ENCODE data around the gene TNFRSF25. TPM values are rescaled to one million over a fixed set of nuclear protein-coding genes. Genes with fewer than 3 reads are reported as not detected.

The TNFRSF25 gene
- total and polyA plus RNA-seq, 10 of the 15 experiments (the other 5 are each of a cell fraction or from before 2014, with no cell fraction given): 0.23 to 8.6 (median 0.46) TPM; not detected in 5

GRCh38 chr1:6466751-6467150 is 778 bp upstream of the TNFRSF25 start (continued):
- TF ChIP-seq, protein P1, sequence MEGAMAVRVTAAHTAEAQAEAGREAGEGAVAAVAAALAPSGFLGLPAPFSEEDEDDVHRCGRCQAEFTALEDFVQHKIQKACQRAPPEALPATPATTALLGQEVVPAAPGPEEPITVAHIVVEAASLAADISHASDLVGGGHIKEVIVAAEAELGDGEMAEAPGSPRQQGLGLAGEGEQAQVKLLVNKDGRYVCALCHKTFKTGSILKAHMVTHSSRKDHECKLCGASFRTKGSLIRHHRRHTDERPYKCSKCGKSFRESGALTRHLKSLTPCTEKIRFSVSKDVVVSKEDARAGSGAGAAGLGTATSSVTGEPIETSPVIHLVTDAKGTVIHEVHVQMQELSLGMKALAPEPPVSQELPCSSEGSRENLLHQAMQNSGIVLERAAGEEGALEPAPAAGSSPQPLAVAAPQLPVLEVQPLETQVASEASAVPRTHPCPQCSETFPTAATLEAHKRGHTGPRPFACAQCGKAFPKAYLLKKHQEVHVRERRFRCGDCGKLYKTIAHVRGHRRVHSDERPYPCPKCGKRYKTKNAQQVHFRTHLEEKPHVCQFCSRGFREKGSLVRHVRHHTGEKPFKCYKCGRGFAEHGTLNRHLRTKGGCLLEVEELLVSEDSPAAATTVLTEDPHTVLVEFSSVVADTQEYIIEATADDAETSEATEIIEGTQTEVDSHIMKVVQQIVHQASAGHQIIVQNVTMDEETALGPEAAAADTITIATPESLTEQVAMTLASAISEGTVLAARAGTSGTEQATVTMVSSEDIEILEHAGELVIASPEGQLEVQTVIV (IDR thresholded peaks at IDR 0.05; ENCODE audit: borderline replicate concordance, partially characterized antibody): no peak
- TF ChIP-seq SMC3 (IDR thresholded peaks at IDR 0.05; ENCODE audit: borderline replicate concordance, low read length): no peak

GRCh38 chr1:6465461-6466005 is 440 bp downstream of the TNFRSF25 start:
- H3K9me3 ChIP-seq (replicated peaks; ENCODE audit: control insufficient read depth, insufficient read depth, low read length): no peaks in the 10 kb centered on the region
- no TSS peak for BruUV-seq (replicated peaks)
- WGBS (ENCODE audit: insufficient coverage, insufficient replicate concordance, low lambda C conversion rate, missing lambda C conversion rate): 8% methylated on average over 21 of the region's 21 CpGs
- CTCF ChIA-PET: interaction anchor here (1.3 to 1.9 kb wide), 3 partner anchors 11 to 27 kb away, joined by 4 to 5 read pairs (median 5); no protein-coding TSS in a partner anchor
- H3K9ac ChIP-seq (ENCODE audit: control insufficient read depth, insufficient read depth, low read length): no peak overlapping the region
- POLR2A ChIA-PET: no interaction called here
- H4K20me1 ChIP-seq (ENCODE audit: control insufficient read depth, insufficient read depth): no peaks in the 10 kb centered on the region
- DNase-seq (ENCODE audit: low read depth, low spot score) (no peak), FAIRE-seq (no peak), ATAC-seq (no peak)
- H3K27me3 ChIP-seq (replicated peaks in 1 of 2; ENCODE audit: control insufficient read depth in 2 of 2, insufficient read depth in 2 of 2, low read length in 1 of 2): peaks cover 0 to 3% of the 10 kb centered on the region in 2 experiments; a peak in 3 of 4 replicates
- intact Hi-C loops (cut with micrococcal nuclease; ENCODE audit: unreplicated experiment) (no loop called here), in situ Hi-C loops (cut with MboI) (no loop called here)
- no peaks in the 10 kb centered on the region for H3K79me2 ChIP-seq (ENCODE audit: control insufficient read depth, insufficient read depth, low read length)
- no peaks in the 10 kb centered on the region for H3K36me3 ChIP-seq (ENCODE audit: control insufficient read depth in 2 of 2, insufficient read depth in 2 of 2, low read length in 1 of 2)
- SMC1A ChIA-PET (ENCODE audit: uncharacterized antibody, unreplicated experiment): interaction anchor here (1.2 kb wide), 1 partner anchor 20 kb away, joined by 3 read pairs; no protein-coding TSS in a partner anchor
- RAD21 ChIA-PET (ENCODE audit: unreplicated experiment): no interaction called here
- TF ChIP-seq, protein P2, sequence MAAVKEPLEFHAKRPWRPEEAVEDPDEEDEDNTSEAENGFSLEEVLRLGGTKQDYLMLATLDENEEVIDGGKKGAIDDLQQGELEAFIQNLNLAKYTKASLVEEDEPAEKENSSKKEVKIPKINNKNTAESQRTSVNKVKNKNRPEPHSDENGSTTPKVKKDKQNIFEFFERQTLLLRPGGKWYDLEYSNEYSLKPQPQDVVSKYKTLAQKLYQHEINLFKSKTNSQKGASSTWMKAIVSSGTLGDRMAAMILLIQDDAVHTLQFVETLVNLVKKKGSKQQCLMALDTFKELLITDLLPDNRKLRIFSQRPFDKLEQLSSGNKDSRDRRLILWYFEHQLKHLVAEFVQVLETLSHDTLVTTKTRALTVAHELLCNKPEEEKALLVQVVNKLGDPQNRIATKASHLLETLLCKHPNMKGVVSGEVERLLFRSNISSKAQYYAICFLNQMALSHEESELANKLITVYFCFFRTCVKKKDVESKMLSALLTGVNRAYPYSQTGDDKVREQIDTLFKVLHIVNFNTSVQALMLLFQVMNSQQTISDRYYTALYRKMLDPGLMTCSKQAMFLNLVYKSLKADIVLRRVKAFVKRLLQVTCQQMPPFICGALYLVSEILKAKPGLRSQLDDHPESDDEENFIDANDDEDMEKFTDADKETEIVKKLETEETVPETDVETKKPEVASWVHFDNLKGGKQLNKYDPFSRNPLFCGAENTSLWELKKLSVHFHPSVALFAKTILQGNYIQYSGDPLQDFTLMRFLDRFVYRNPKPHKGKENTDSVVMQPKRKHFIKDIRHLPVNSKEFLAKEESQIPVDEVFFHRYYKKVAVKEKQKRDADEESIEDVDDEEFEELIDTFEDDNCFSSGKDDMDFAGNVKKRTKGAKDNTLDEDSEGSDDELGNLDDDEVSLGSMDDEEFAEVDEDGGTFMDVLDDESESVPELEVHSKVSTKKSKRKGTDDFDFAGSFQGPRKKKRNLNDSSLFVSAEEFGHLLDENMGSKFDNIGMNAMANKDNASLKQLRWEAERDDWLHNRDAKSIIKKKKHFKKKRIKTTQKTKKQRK (IDR thresholded peaks at IDR 0.05; ENCODE audit: low read depth, low read length): no peak
- no peak for TF ChIP-seq ZNF274 (IDR thresholded peaks at IDR 0.05; ENCODE audit: insufficient read depth, insufficient read length)
- TF ChIP-seq EZH2 (IDR thresholded peaks at IDR 0.05; ENCODE audit: borderline replicate concordance, control insufficient read depth, low read depth, low read length): no peak
- TF ChIP-seq, protein P3, sequence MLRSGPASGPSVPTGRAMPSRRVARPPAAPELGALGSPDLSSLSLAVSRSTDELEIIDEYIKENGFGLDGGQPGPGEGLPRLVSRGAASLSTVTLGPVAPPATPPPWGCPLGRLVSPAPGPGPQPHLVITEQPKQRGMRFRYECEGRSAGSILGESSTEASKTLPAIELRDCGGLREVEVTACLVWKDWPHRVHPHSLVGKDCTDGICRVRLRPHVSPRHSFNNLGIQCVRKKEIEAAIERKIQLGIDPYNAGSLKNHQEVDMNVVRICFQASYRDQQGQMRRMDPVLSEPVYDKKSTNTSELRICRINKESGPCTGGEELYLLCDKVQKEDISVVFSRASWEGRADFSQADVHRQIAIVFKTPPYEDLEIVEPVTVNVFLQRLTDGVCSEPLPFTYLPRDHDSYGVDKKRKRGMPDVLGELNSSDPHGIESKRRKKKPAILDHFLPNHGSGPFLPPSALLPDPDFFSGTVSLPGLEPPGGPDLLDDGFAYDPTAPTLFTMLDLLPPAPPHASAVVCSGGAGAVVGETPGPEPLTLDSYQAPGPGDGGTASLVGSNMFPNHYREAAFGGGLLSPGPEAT (IDR thresholded peaks at IDR 0.05; ENCODE audit: low read depth): no peak
- TF ChIP-seq GATAD2B (conservative IDR thresholded peaks at IDR 0.05; ENCODE audit: low read depth): no peak
- TF ChIP-seq HDAC2 (IDR thresholded peaks at IDR 0.05): no peak
- no peak for TF ChIP-seq CHD1 (IDR thresholded peaks at IDR 0.05; ENCODE audit: low read depth, low read length)
- no peak overlapping the region for H3K27ac ChIP-seq (ENCODE audit: control insufficient read depth, insufficient read depth)
- no peak overlapping the region for H3K4me2 ChIP-seq (ENCODE audit: control insufficient read depth, insufficient read depth)
- no peaks in the 10 kb centered on the region; the same call in 1 of the 2 replicates for H3K4me1 ChIP-seq (ENCODE audit: control insufficient read depth, insufficient read depth, low read length)
- no peak overlapping the region for H3K4me3 ChIP-seq
- H2AFZ ChIP-seq (ENCODE audit: control insufficient read depth, low read depth, low read length): no peak overlapping the region
